ENCODE measurements around the gene CRIP1. TPM values are rescaled to one million over a fixed set of nuclear protein-coding genes. Genes with fewer than 3 reads are reported as not detected.

CRIP1 gene
- 50.0 TPM for polyA plus RNA-seq (2013, experiment 1 of 2)
- polyA plus RNA-seq (2013, experiment 2 of 2) = 33.7 TPM

GRCh38 chr14:105486163-105486973 is at the start of gene CRIP1:
TSS of gene CRIP1 (plus strand) at chr14:105486886. CDS start at chr14:105487260, 374 bp downstream.
- Histone ChIP-seq H3K27ac (ENCODE audit: low read depth, low read length, severe bottlenecking) (no peak within 1 kb of the TSS), H3K36me3 (ENCODE audit: control insufficient read depth, insufficient read depth, low read length) (no peaks in the 10 kb centered on the region), H3K4me1 (ENCODE audit: control insufficient read depth, insufficient read depth, low read length, poor library complexity, severe bottlenecking) (peaks cover 61% of the 10 kb centered on the region), H3K9me3 (ENCODE audit: control insufficient read depth, low read length) (no peaks in the 10 kb centered on the region), H3K4me3 (ENCODE audit: extremely low read depth, insufficient read depth, low read length, poor library complexity, severe bottlenecking) (peak within 1 kb of the TSS; percentile 36)
- WGBS, 2 experiments (ENCODE audit: insufficient coverage in 2 of 2) = 8 to 13% methylated on average over 45 to 46 of the region's 56 CpGs

GRCh38 chr14:105436891-105437722 is 49.6 kb upstream of the CRIP1 start:
- no peak overlapping the region for H3K27ac ChIP-seq (ENCODE audit: low read depth, low read length, severe bottlenecking)
- H3K4me3 ChIP-seq (ENCODE audit: extremely low read depth, insufficient read depth, low read length, poor library complexity, severe bottlenecking) = no peak overlapping the region
- H3K9me3 ChIP-seq (ENCODE audit: control insufficient read depth, low read length) = no peaks in the 10 kb centered on the region
- WGBS, 2 experiments (ENCODE audit: insufficient coverage in 2 of 2) = 92 to 98% methylated on average over 30 to 31 of the region's 31 CpGs
- H3K36me3 ChIP-seq (ENCODE audit: control insufficient read depth, insufficient read depth, low read length) = peaks cover 54% of the 10 kb centered on the region
- H3K4me1 ChIP-seq (ENCODE audit: control insufficient read depth, insufficient read depth, low read length, poor library complexity, severe bottlenecking) = peaks cover 2% of the 10 kb centered on the region

- H3K4me3 ChIP-seq (ENCODE audit: extremely low read depth, insufficient read depth, low read length, poor library complexity, severe bottlenecking) = no peak overlapping the region
- no peaks in the 10 kb centered on the region for H3K9me3 ChIP-seq (ENCODE audit: control insufficient read depth, low read length)
- 94 to 96% methylated on average over 14 to 15 of the region's 18 CpGs for WGBS, 2 experiments (ENCODE audit: insufficient coverage in 2 of 2)
- peaks cover 2% of the 10 kb centered on the region for H3K4me1 ChIP-seq (ENCODE audit: control insufficient read depth, insufficient read depth, low read length, poor library complexity, severe bottlenecking)
- no peak overlapping the region for H3K27ac ChIP-seq (ENCODE audit: low read depth, low read length, severe bottlenecking)
- H3K36me3 ChIP-seq (ENCODE audit: control insufficient read depth, insufficient read depth, low read length) = peaks cover 59% of the 10 kb centered on the region
Observed at GRCh38 chr14:105437723-105438500, 48.8 kb upstream of the CRIP1 start.

GRCh38 chr14:105439179-105439578 is 47.5 kb upstream of the CRIP1 start:
- peaks cover 61% of the 10 kb centered on the region for H3K36me3 ChIP-seq (ENCODE audit: control insufficient read depth, insufficient read depth, low read length)
- no peaks in the 10 kb centered on the region for H3K4me1 ChIP-seq (ENCODE audit: control insufficient read depth, insufficient read depth, low read length, poor library complexity, severe bottlenecking)
- no peak overlapping the region for H3K4me3 ChIP-seq (ENCODE audit: extremely low read depth, insufficient read depth, low read length, poor library complexity, severe bottlenecking)

GRCh38 chr14:105439710-105440553 is 46.8 kb upstream of the CRIP1 start:
- Histone ChIP-seq H3K4me1 (ENCODE audit: control insufficient read depth, insufficient read depth, low read length, poor library complexity, severe bottlenecking) (no peaks in the 10 kb centered on the region), H3K36me3 (ENCODE audit: control insufficient read depth, insufficient read depth, low read length) (peaks cover 64% of the 10 kb centered on the region), H3K27ac (ENCODE audit: low read depth, low read length, severe bottlenecking) (no peak overlapping the region), H3K4me3 (ENCODE audit: extremely low read depth, insufficient read depth, low read length, poor library complexity, severe bottlenecking) (no peak overlapping the region), H3K9me3 (ENCODE audit: control insufficient read depth, low read length) (no peaks in the 10 kb centered on the region)
- WGBS, 2 experiments (ENCODE audit: insufficient coverage in 2 of 2) = 93 to 94% methylated on average over 31 to 33 of the region's 33 CpGs

More at GRCh38 chr14:105439179-105439578, 47.5 kb upstream of the CRIP1 start:
- H3K9me3 ChIP-seq (ENCODE audit: control insufficient read depth, low read length) = no peaks in the 10 kb centered on the region
- WGBS, 2 experiments (ENCODE audit: insufficient coverage in 2 of 2) = 91 to 99% methylated on average over 8 to 9 of the region's 11 CpGs
- H3K27ac ChIP-seq (ENCODE audit: low read depth, low read length, severe bottlenecking) = no peak overlapping the region

- H3K4me3 ChIP-seq (ENCODE audit: extremely low read depth, insufficient read depth, low read length, poor library complexity, severe bottlenecking) = no peak overlapping the region
- no peak overlapping the region for H3K27ac ChIP-seq (ENCODE audit: low read depth, low read length, severe bottlenecking)
- no peaks in the 10 kb centered on the region for H3K9me3 ChIP-seq (ENCODE audit: control insufficient read depth, low read length)
- no peaks in the 10 kb centered on the region for H3K4me1 ChIP-seq (ENCODE audit: control insufficient read depth, insufficient read depth, low read length, poor library complexity, severe bottlenecking)
- 97% methylated on average over 15 of the region's 15 CpGs for WGBS, 2 experiments (ENCODE audit: insufficient coverage in 2 of 2)
- H3K36me3 ChIP-seq (ENCODE audit: control insufficient read depth, insufficient read depth, low read length) = peaks cover 68% of the 10 kb centered on the region
Observed at GRCh38 chr14:105440554-105440900, 46.2 kb upstream of the CRIP1 start.

- Histone ChIP-seq H3K4me1 (ENCODE audit: control insufficient read depth, insufficient read depth, low read length, poor library complexity, severe bottlenecking) (peaks cover under 1% of the 10 kb centered on the region), H3K27ac (ENCODE audit: low read depth, low read length, severe bottlenecking) (no peak overlapping the region), H3K4me3 (ENCODE audit: extremely low read depth, insufficient read depth, low read length, poor library complexity, severe bottlenecking) (no peak overlapping the region), H3K9me3 (ENCODE audit: control insufficient read depth, low read length) (no peaks in the 10 kb centered on the region), H3K36me3 (ENCODE audit: control insufficient read depth, insufficient read depth, low read length) (peaks cover 70% of the 10 kb centered on the region)
- 92 to 98% methylated on average over 7 to 8 of the region's 9 CpGs for WGBS, 2 experiments (ENCODE audit: insufficient coverage in 2 of 2)
Observed at GRCh38 chr14:105440992-105441391, 45.7 kb upstream of the CRIP1 start.

- H3K9me3 ChIP-seq (ENCODE audit: control insufficient read depth, low read length) = no peaks in the 10 kb centered on the region
- peaks cover 3% of the 10 kb centered on the region for H3K4me1 ChIP-seq (ENCODE audit: control insufficient read depth, insufficient read depth, low read length, poor library complexity, severe bottlenecking)
- 84 to 88% methylated on average over 17 of the region's 17 CpGs for WGBS, 2 experiments (ENCODE audit: insufficient coverage in 2 of 2)
- H3K36me3 ChIP-seq (ENCODE audit: control insufficient read depth, insufficient read depth, low read length) = peaks cover 64% of the 10 kb centered on the region
- no peak overlapping the region for H3K27ac ChIP-seq (ENCODE audit: low read depth, low read length, severe bottlenecking)
- no peak overlapping the region for H3K4me3 ChIP-seq (ENCODE audit: extremely low read depth, insufficient read depth, low read length, poor library complexity, severe bottlenecking)
Observed at GRCh38 chr14:105442125-105442524, 44.6 kb upstream of the CRIP1 start.

- Histone ChIP-seq H3K27ac (ENCODE audit: low read depth, low read length, severe bottlenecking) (no peak overlapping the region), H3K36me3 (ENCODE audit: control insufficient read depth, insufficient read depth, low read length) (peaks cover 57% of the 10 kb centered on the region), H3K4me3 (ENCODE audit: extremely low read depth, insufficient read depth, low read length, poor library complexity, severe bottlenecking) (no peak overlapping the region), H3K4me1 (ENCODE audit: control insufficient read depth, insufficient read depth, low read length, poor library complexity, severe bottlenecking) (peaks cover 3% of the 10 kb centered on the region), H3K9me3 (ENCODE audit: control insufficient read depth, low read length) (no peaks in the 10 kb centered on the region)
- 86 to 87% methylated on average over 7 to 12 of the region's 12 CpGs for WGBS, 2 experiments (ENCODE audit: insufficient coverage in 2 of 2)
Observed at GRCh38 chr14:105442834-105443233, 43.9 kb upstream of the CRIP1 start.

All from mesodermal cell (in vitro differentiated cells).